HCT116 (cell line): ENCODE data around the gene FRMD4A. TPM values are rescaled to one million over a fixed set of nuclear protein-coding genes. Genes with fewer than 3 reads are reported as not detected.

Experiments
- ATAC-seq: fragments of 200-7000 bp; cut with Tn5 transposase; 2 replicates; pipeline ENCODE4 v1.9.1; 2020; ENCODE audit warnings: mild to moderate bottlenecking, moderate library complexity
- BruUV-seq: library from RNA; stranded (reverse); fragments of 400-500 nt; replicated peaks from 2 replicates; lab custom pipeline; 2021; lab: Mats Ljungman, UMichigan
- CTCF ChIA-PET: fragments of 300-600 bp; sonication (Branson Sonifier 250); formaldehyde crosslinking; loops from one replicate; lab custom pipeline; 2021; ENCODE audit warnings: antibody characterized with exemption; lab: Charles Lee
- POLR2A ChIA-PET: fragments of 300-600, 350-600 bp; sonication (Branson Sonifier 250); formaldehyde crosslinking; loops from one replicate; lab custom pipeline; 2021; ENCODE audit warnings: antibody characterized with exemption; lab: Charles Lee
- RAD21 ChIA-PET, 2 experiments: fragments of 300-600 bp; sonication (Branson Sonifier 250); formaldehyde crosslinking; loops; one replicate each; lab custom pipeline; 2023; ENCODE audit warnings: low total read pairs in 2 of 2; ENCODE audit not compliant: uncharacterized antibody in 2 of 2, unreplicated experiment in 2 of 2, low non-redundant PET in 1 of 2; lab: Charles Lee
- DNase-seq: peaks from one replicate; pipeline ENCODE4 v3.0.0-alpha.2; 2010; ENCODE audit warnings: low read depth, low spot score
- H2AFZ ChIP-seq: fragments of 200-600 bp; shearing (Covaris generic), sonication (generic); 2 replicates; pipeline ENCODE4 v1.6.1; 2017; ENCODE audit warnings: low read depth, mixed run types, mixed read lengths, antibody characterized with exemption, low read length; ENCODE audit not compliant: poor library complexity, severe bottlenecking
- H3K27ac ChIP-seq: 2 replicates; pipeline ENCODE4 v1.5.1; 2012; ENCODE audit warnings: low read depth, low read length
- H3K27me3 ChIP-seq: fragments of 200-600 bp; sonication (generic); 2 replicates; pipeline ENCODE4 v1.6.1; 2016; ENCODE audit warnings: mixed run types, low read length, mixed read lengths; ENCODE audit not compliant: insufficient read depth
- H3K36me3 ChIP-seq, 2 experiments: fragments of 200-500 bp in 1 of 2; fragments of 200-600 bp in 1 of 2; sonication (Bioruptor generic) in 1 of 2; sonication (generic) in 1 of 2; 2 replicates each; pipeline versions ENCODE4 v1.5.1 to v1.6.1; 2014 to 2016; ENCODE audit warnings: low read length in 2 of 2, inconsistent platforms in 1 of 2, mixed read lengths in 1 of 2, mixed run types in 1 of 2; ENCODE audit not compliant: insufficient read depth in 2 of 2, control insufficient read depth in 1 of 2
- H3K4me1 ChIP-seq, 2 experiments: fragments of 200-600 bp in 1 of 2; sonication (generic) in 1 of 2; 2 replicates each; pipeline versions ENCODE4 v1.5.1 to v1.6.1; 2012 to 2017; ENCODE audit warnings: low read length in 2 of 2, inconsistent platforms in 1 of 2, mild to moderate bottlenecking in 1 of 2, mixed read lengths in 1 of 2, mixed run types in 1 of 2, moderate library complexity in 1 of 2; ENCODE audit not compliant: insufficient read depth in 2 of 2, control insufficient read depth in 1 of 2
- H3K4me2 ChIP-seq: fragments of 200-600 bp; sonication (generic); 2 replicates; pipeline ENCODE4 v1.6.1; 2017; ENCODE audit warnings: mixed run types, low read length, mixed read lengths
- H3K4me3 ChIP-seq, 2 experiments: fragments of 200-600 bp in 1 of 2; sonication (generic) in 1 of 2; replicated peaks in 1 of 2; 2 replicates each; pipeline ENCODE4 v1.5.1; 2011 to 2016; ENCODE audit warnings: low read length in 2 of 2, control low read depth in 1 of 2, low read depth in 1 of 2, mild to moderate bottlenecking in 1 of 2, mixed read lengths in 1 of 2, mixed run types in 1 of 2
- H3K79me2 ChIP-seq: fragments of 200-600 bp; sonication (generic); 2 replicates; pipeline ENCODE4 v1.6.1; 2017; ENCODE audit warnings: mild to moderate bottlenecking, mixed run types, low read length, moderate library complexity, mixed read lengths; ENCODE audit not compliant: insufficient read depth
- H3K9ac ChIP-seq: fragments of 200-600 bp; sonication (generic); 2 replicates; pipeline ENCODE4 v1.6.1; 2016; ENCODE audit warnings: low read length, mixed read lengths
- H3K9me2 ChIP-seq: fragments of 200-600 bp; sonication (generic), shearing (Covaris generic); 2 replicates; pipeline ENCODE4 v1.6.1; 2017; ENCODE audit warnings: mixed run types, mild to moderate bottlenecking, moderate library complexity; ENCODE audit not compliant: insufficient read depth
- H3K9me3 ChIP-seq, 2 experiments: fragments of 200-500 bp in 1 of 2; fragments of 200-600 bp in 1 of 2; sonication (Bioruptor generic) in 1 of 2; sonication (generic) in 1 of 2; 2 replicates each; pipeline ENCODE4 v1.6.1; 2014 to 2017; ENCODE audit warnings: low read length in 2 of 2, mixed read lengths in 2 of 2, inconsistent platforms in 1 of 2, low read depth in 1 of 2, mild to moderate bottlenecking in 1 of 2, mixed run types in 1 of 2, moderate library complexity in 1 of 2; ENCODE audit not compliant: control insufficient read depth in 1 of 2, insufficient read depth in 1 of 2
- H4K20me1 ChIP-seq: fragments of 200-600 bp; sonication (generic), shearing (Covaris generic); 2 replicates; pipeline ENCODE4 v1.6.1; 2017; ENCODE audit warnings: mixed run types, mild to moderate bottlenecking, moderate library complexity; ENCODE audit not compliant: insufficient read depth
- CBX3 ChIP-seq: IDR thresholded peaks from 2 replicates; pipeline ENCODE4 v1.6.1; 2012; ENCODE audit warnings: low read depth
- EGR1 ChIP-seq: IDR thresholded peaks from 2 replicates; pipeline ENCODE4 v1.6.1; 2012; ENCODE audit warnings: low read depth
- ELF1 ChIP-seq: IDR thresholded peaks from 2 replicates; pipeline ENCODE4 v1.6.1; 2012; ENCODE audit warnings: low read depth, borderline replicate concordance
- FOSL1 ChIP-seq: IDR thresholded peaks from 2 replicates; pipeline ENCODE4 v1.6.1; 2012; ENCODE audit warnings: low read depth
- JUND ChIP-seq: IDR thresholded peaks from 2 replicates; pipeline ENCODE4 v1.6.1; 2012
- POLR2A ChIP-seq: IDR thresholded peaks from 2 replicates; pipeline ENCODE4 v1.7.0; 2011; ENCODE audit warnings: borderline replicate concordance; ENCODE audit not compliant: insufficient read depth, insufficient read length; ENCODE audit errors: extremely low read depth
- RAD21 ChIP-seq: IDR thresholded peaks from 2 replicates; pipeline ENCODE4 v1.6.1; 2012; ENCODE audit warnings: low read depth, mild to moderate bottlenecking
- SIN3A ChIP-seq: IDR thresholded peaks from 2 replicates; pipeline ENCODE4 v1.6.1; 2012; ENCODE audit warnings: low read depth
- SP1 ChIP-seq: IDR thresholded peaks from 2 replicates; pipeline ENCODE4 v1.6.1; 2012; ENCODE audit warnings: low read depth
- SRF ChIP-seq: IDR thresholded peaks from 2 replicates; pipeline ENCODE4 v1.6.1; 2012; ENCODE audit warnings: low read depth
- TCF7L2 ChIP-seq: IDR thresholded peaks from 2 replicates; pipeline ENCODE4 v1.7.0; 2011; ENCODE audit warnings: borderline replicate concordance, inconsistent platforms; ENCODE audit not compliant: insufficient read depth, insufficient read length; ENCODE audit errors: extremely low read depth
- YY1 ChIP-seq: IDR thresholded peaks from 2 replicates; pipeline ENCODE4 v1.6.1; 2011; ENCODE audit warnings: low read length, low read depth, moderate library complexity, mild to moderate bottlenecking; ENCODE audit not compliant: insufficient replicate concordance; ENCODE audit errors: extremely low read depth
- ZFX ChIP-seq: fragments of 450-650 bp; IDR thresholded peaks from 2 replicates; pipeline ENCODE4 v1.6.1; 2017
- intact Hi-C: fragments of 100-400 bp; cut with micrococcal nuclease; formaldehyde crosslinking; loops from 2 replicates; pipeline ENCODE4 v1.10.0; 2022
- total RNA-seq: library from RNA; stranded (reverse); gene quantifications from one replicate; pipeline ENCODE4 v1.2.1, GENCODE V29; 2021; ENCODE audit not compliant: unreplicated experiment
- TF ChIP-seq, protein P1 (sequence below): IDR thresholded peaks from 2 replicates; pipeline ENCODE4 v1.6.1; 2012
- TF ChIP-seq, protein P2 (sequence below): IDR thresholded peaks from 2 replicates; pipeline ENCODE4 v1.6.1; 2012; ENCODE audit warnings: low read depth
- TF ChIP-seq, protein P3 (sequence below): IDR thresholded peaks from 2 replicates; pipeline ENCODE4 v1.6.1; 2012

Gene FRMD4A
- total RNA-seq, 1 experiment from 2014 or later = 0.20 TPM

DNA sequence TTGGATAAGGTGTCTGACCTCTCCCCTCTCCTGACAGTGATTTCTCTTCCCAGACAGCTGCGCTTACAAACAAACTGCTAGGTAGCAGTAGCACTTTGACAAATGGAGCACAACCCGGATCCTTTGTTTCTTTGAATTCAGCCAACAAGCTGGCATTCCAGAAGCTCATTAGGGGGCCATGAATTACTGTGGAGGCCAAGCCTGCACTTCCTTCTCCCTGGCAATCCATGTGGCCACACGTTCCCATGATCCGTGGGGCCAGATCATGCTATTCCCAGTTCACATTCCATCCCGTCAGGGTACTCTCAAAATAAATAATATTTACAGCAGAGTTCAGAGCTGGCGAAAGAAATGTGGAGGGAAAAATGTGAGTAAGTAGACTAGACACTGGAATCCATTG is 571.6 kb downstream of the FRMD4A start:
- Histone ChIP-seq H3K27ac (no peak overlapping the region), H3K4me2 (no peak overlapping the region), H3K4me1 (peaks cover 11 to 15% of the 10 kb centered on the region in 2 experiments), H2AFZ (no peak overlapping the region), H3K4me3 (no peak overlapping the region), H3K9ac (no peak overlapping the region), H3K79me2 (no peaks in the 10 kb centered on the region), H3K27me3 (no peaks in the 10 kb centered on the region), H3K9me2 (no peaks in the 10 kb centered on the region), H3K9me3 (no peaks in the 10 kb centered on the region), H4K20me1 (no peaks in the 10 kb centered on the region), H3K36me3 (no peaks in the 10 kb centered on the region)
- ChIA-PET RAD21 (no interaction called here), POLR2A (no interaction called here), CTCF (no interaction called here)
- ATAC-seq = no peak
- no peak for DNase-seq
- TF ChIP-seq ZFX (no peak), SIN3A (no peak), JUND (no peak), SP1 (no peak), CBX3 (no peak), RAD21 (no peak), SRF (no peak), ELF1 (no peak), TCF7L2 (no peak), YY1 (no peak), FOSL1 (no peak), POLR2A (no peak), EGR1 (no peak)
- TF ChIP-seq, protein P1, sequence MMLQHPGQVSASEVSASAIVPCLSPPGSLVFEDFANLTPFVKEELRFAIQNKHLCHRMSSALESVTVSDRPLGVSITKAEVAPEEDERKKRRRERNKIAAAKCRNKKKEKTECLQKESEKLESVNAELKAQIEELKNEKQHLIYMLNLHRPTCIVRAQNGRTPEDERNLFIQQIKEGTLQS = no peak
- TF ChIP-seq, protein P2, sequence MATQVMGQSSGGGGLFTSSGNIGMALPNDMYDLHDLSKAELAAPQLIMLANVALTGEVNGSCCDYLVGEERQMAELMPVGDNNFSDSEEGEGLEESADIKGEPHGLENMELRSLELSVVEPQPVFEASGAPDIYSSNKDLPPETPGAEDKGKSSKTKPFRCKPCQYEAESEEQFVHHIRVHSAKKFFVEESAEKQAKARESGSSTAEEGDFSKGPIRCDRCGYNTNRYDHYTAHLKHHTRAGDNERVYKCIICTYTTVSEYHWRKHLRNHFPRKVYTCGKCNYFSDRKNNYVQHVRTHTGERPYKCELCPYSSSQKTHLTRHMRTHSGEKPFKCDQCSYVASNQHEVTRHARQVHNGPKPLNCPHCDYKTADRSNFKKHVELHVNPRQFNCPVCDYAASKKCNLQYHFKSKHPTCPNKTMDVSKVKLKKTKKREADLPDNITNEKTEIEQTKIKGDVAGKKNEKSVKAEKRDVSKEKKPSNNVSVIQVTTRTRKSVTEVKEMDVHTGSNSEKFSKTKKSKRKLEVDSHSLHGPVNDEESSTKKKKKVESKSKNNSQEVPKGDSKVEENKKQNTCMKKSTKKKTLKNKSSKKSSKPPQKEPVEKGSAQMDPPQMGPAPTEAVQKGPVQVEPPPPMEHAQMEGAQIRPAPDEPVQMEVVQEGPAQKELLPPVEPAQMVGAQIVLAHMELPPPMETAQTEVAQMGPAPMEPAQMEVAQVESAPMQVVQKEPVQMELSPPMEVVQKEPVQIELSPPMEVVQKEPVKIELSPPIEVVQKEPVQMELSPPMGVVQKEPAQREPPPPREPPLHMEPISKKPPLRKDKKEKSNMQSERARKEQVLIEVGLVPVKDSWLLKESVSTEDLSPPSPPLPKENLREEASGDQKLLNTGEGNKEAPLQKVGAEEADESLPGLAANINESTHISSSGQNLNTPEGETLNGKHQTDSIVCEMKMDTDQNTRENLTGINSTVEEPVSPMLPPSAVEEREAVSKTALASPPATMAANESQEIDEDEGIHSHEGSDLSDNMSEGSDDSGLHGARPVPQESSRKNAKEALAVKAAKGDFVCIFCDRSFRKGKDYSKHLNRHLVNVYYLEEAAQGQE = no peak
- TF ChIP-seq, protein P3, sequence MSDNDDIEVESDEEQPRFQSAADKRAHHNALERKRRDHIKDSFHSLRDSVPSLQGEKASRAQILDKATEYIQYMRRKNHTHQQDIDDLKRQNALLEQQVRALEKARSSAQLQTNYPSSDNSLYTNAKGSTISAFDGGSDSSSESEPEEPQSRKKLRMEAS = no peak
- BruUV-seq = no TSS peak
- intact Hi-C loops = no loop called here
